Stimulated activated CD4-positive, alpha-beta T cell treated with anti-CD3 and anti-CD28 coated beads, Interleukin-1b, Interleukin-23, amount 100 ng/mL, for 4 hours (primary cell): ENCODE data around the gene TMEM191B.
"Not testable (repeated sequence)": the region's sequence is repeated elsewhere in the genome, so short reads cannot be mapped to it uniquely, and the experiment has no call there.

ENCODE experiments used
- DNase-seq, 2 donors: peaks; one replicate each; pipeline ENCODE4 v3.0.0-alpha.2; 2020; ENCODE audit warnings: low read depth in 2 of 2

Gene TMEM191B

GRCh38 chr22:18558516-18558915 lies 30.9 kb downstream of the TMEM191B start:
- not testable (repeated sequence) for DNase-seq

DNA sequence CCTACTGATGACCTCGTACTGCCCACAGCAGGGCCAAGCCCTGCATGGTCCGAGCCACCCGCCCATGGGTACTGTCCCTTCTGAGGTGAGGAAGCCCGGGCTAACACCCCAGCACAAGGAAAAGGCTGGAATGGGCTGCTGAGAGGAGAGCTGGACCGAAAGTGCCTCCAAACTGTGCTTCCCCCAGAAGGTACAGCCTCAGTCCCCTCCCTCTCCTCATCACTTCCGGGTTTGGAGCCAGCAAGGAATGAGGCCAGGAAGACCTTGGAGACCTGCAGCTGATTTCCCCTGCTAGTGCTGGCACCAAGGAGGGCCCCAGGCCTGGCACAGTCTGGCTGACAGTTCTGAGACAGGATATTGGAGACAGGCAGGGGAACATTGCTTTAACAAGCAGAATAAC lies 31.3 kb downstream of the TMEM191B start:
- not testable (repeated sequence) for DNase-seq

DNA sequence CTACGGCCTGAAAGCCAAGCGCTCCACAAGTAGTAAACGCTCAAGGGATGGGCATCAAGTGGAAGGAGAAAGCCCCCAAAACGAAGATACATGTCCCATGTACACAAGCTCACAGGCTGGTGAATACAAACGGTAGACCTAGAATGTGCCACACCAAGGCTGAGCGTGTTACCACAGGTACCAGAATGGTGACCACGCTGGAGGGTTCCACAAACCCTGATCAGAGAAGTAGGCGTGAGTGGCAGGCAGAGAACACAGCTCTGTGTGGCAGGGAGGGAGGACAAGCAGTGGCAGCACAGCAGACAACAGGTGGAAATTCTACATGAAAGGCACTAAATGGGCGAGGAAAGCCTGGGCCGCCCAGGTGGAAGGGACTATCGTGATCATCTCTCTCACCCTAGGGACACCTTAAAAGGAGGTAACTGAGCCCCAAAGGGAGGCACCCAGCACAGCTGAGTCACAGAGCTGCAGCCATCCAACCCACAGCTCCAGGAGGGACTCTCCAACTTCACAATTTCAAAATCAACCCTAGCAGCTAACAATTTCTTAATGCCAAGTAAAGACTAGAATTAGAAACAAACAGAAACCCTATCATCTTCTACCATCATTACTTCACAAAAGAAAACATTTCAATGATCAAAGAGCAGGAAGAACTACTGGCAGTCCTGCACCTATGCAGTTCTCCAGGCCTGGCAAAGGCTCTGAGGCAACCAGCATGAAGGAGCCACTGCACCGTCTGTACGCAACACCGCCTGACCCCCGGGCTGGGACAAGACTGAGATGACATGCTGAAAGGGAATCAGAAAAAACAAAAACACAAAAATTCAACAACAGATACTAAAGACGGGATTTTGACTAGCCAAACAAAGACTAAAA lies 32.7 kb downstream of the TMEM191B start:
- DNase-seq: not testable (repeated sequence)

DNA sequence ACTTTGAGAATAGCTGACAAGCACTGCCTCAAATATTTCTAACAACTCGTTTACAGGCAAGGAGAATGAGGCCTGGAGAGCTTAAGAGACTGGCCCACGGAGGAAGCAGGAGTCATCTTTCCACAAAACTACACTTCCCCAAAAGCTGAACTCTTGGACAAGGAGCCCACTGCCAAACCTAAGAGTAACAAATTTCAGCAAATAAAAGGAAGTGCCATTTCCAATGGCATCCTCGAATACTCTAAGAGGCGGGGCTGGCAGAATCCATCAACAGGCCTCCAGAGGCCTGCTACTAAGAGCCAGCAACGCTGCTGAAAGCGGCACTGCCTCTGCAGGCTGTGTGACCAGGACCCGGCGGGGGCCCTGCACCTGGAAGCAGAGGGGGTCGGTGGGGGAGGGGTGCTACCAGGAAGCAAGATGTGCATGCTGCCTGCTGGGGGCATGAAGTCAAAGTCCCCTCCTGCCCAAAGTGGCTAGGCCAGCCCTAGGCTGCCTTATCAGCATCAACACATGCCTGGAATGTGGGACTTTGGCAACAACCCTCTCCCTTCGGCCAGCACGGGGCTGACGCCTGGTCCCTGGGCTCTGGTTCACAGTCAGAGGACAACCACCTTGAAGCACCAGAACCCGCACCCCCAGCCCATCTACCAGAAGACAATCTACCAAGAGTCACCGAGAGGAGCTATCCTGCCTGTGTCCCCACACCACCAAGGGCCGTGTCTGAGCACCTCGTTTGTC lies 43.1 kb downstream of the TMEM191B start:
- DNase-seq: not testable (repeated sequence)

DNA sequence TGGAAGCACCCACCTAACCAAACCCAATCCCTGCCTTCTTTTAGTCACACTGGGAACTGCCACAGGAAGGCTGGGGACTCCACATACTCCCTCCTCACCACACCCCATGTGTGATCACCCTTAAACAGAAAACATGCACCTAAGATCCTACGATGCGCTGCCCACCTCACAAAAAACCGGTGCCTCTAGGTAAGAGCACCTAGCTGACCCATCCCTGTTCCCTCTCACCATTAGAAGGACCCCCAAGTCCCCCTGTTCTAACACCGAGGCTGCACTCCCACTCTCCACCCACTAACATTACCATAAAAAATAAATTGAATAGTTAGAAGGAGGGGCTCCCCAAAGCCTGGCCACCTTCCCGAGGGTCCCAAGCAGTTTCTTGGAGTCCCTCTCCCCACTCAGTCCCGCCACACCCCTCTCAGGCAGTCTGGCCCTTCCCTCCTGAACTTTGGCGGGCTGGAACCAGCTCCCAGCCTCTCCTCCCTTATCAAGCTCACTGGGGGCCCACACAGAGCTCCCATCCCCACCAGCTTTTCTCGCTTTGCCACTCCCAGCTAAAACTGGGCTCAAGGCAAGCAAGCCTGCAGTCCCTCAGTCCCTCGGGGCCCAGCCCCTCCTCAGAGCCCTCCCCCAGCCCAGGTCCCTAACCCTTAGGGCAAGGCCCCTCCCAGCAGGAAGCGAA lies 46.0 kb downstream of the TMEM191B start:
- DNase-seq: not testable (repeated sequence)

- not testable (repeated sequence) for DNase-seq
Measured at GRCh38 chr22:18574555-18574954, 47.0 kb downstream of the TMEM191B start.

- not testable (repeated sequence) for DNase-seq
Measured at GRCh38 chr22:18575686-18576085, 48.1 kb downstream of the TMEM191B start.

- not testable (repeated sequence) for DNase-seq
Measured at GRCh38 chr22:18577090-18577818, 49.7 kb downstream of the TMEM191B start.

DNA sequence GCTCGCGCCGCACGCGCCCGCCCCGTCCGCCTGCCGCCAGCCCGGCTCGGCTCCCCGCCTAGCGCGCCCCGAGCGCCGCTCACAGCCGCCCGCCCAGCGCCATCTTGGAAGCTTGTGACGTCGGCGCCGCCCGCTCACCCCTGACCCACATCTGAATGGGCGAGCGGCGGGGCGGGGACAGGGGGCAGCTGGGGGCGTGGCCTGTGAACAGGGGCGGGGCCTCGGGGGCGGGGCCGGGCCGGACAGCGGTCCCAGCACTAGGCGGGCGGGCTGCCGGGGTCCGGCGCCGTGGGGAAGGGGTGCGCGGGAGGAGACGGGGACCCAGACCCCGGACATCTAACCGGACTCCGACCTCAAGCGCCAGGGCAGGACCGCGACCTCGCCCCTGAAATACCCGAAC lies 50.2 kb downstream of the TMEM191B start:
- DNase-seq: peak in 1 of 2 donors; percentile 37
